DOHH2 (cell line): ENCODE measurements around the gene DSG2.
A peak's percentile ranks its signal among the peaks of the same experiment; 100 is the strongest.

Source experiments
- H3F3A ChIP-seq: fragments of 200-600 bp; sonication (generic), shearing (Covaris generic); 2 replicates; pipeline ENCODE4 v1.6.0; 2016; ENCODE audit warnings: antibody characterized with exemption, mild to moderate bottlenecking; ENCODE audit not compliant: control insufficient read depth, insufficient read depth
- H3K27ac ChIP-seq: fragments of 200-600 bp; sonication (generic); 2 replicates; pipeline ENCODE4 v1.5.1; 2014; ENCODE audit warnings: low read depth, mild to moderate bottlenecking, low read length, moderate library complexity
- H3K27me3 ChIP-seq: fragments of 200-600 bp; sonication (generic); 2 replicates; pipeline ENCODE4 v1.6.1; 2014; ENCODE audit warnings: mild to moderate bottlenecking, low read length, mixed read lengths; ENCODE audit not compliant: control insufficient read depth
- H3K36me3 ChIP-seq: fragments of 200-600 bp; sonication (generic); 2 replicates; pipeline ENCODE4 v1.6.1; 2014; ENCODE audit warnings: mild to moderate bottlenecking, low read length, moderate library complexity, mixed read lengths; ENCODE audit not compliant: control insufficient read depth
- H3K4me1 ChIP-seq: fragments of 200-600 bp; sonication (generic); 2 replicates; pipeline ENCODE4 v1.6.1; 2014; ENCODE audit warnings: mild to moderate bottlenecking, low read length, mixed read lengths; ENCODE audit not compliant: control insufficient read depth
- H3K4me2 ChIP-seq: fragments of 200-600 bp; sonication (generic); 2 replicates; pipeline ENCODE4 v1.6.0; 2014; ENCODE audit warnings: mild to moderate bottlenecking, low read length, moderate library complexity
- H3K4me3 ChIP-seq: fragments of 200-600 bp; sonication (generic); 2 replicates; pipeline ENCODE4 v1.5.1; 2014; ENCODE audit warnings: mild to moderate bottlenecking, low read length, mixed read lengths
- H3K79me2 ChIP-seq: fragments of 200-600 bp; sonication (generic); 2 replicates; pipeline ENCODE4 v1.6.1; 2014; ENCODE audit warnings: mild to moderate bottlenecking, low read length, mixed read lengths; ENCODE audit not compliant: control insufficient read depth
- H3K9me2 ChIP-seq: fragments of 200-600 bp; sonication (generic); replicated peaks from 2 replicates; pipeline ENCODE4 v1.6.1; 2014; ENCODE audit warnings: mild to moderate bottlenecking, low read length, mixed read lengths; ENCODE audit not compliant: control insufficient read depth
- H3K9me3 ChIP-seq: fragments of 200-600 bp; sonication (generic); 2 replicates; pipeline ENCODE4 v1.6.1; 2014; ENCODE audit warnings: antibody characterized with exemption, low read length, mixed read lengths; ENCODE audit not compliant: control insufficient read depth, insufficient read depth
- H4K20me1 ChIP-seq: fragments of 200-600 bp; sonication (generic); 2 replicates; pipeline ENCODE4 v1.6.0; 2014; ENCODE audit warnings: low read depth, mild to moderate bottlenecking, antibody characterized with exemption, low read length, moderate library complexity; ENCODE audit not compliant: control insufficient read depth, insufficient read depth
- EZH2phosphoT487 ChIP-seq: fragments of 200-600 bp; sonication (generic); IDR thresholded peaks from 2 replicates; pipeline ENCODE4 v1.6.1; 2017; ENCODE audit warnings: borderline replicate concordance, mild to moderate bottlenecking, antibody characterized with exemption, low read length, moderate library complexity, mixed read lengths
- TF ChIP-seq, protein P1 (sequence below): fragments of 200-600 bp; sonication (generic); IDR thresholded peaks from one replicate; pipeline ENCODE4 v1.5.1; 2014; ENCODE audit warnings: antibody characterized with exemption, mild to moderate bottlenecking, low read depth, low read length; ENCODE audit not compliant: poor library complexity, severe bottlenecking

Gene DSG2

DNA sequence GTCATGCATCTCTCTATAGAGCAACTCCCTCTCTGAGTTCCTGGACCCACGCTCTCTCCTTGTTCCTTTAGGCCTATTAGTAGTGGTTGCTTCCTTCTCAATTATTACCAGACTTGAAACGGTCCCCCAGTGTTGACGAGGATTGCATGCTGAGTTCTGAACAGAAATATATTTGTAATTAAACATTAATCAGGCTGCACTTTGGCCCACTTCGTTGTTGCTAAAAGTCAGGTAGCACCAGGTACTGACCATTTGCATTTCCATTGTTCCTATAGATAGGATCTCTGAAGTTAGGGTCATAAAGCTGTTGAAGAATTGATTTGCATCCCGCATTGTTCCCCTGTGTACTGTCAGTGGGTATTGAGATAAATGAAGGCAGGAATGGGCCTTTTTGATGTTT, 56.8 kb downstream of the DSG2 start:
- no peaks in the 10 kb centered on the region for H3K4me1 ChIP-seq
- no peaks in the 10 kb centered on the region for H3K36me3 ChIP-seq
- no peak overlapping the region for H3K27ac ChIP-seq
- no peaks in the 10 kb centered on the region for H3K9me3 ChIP-seq
- H3K27me3 ChIP-seq = peaks cover 4% of the 10 kb centered on the region; the same call in 1 of the 2 replicates
- no peaks in the 10 kb centered on the region for H3F3A ChIP-seq
- H3K9me2 ChIP-seq = no peaks in the 10 kb centered on the region
- TF ChIP-seq, protein P1, sequence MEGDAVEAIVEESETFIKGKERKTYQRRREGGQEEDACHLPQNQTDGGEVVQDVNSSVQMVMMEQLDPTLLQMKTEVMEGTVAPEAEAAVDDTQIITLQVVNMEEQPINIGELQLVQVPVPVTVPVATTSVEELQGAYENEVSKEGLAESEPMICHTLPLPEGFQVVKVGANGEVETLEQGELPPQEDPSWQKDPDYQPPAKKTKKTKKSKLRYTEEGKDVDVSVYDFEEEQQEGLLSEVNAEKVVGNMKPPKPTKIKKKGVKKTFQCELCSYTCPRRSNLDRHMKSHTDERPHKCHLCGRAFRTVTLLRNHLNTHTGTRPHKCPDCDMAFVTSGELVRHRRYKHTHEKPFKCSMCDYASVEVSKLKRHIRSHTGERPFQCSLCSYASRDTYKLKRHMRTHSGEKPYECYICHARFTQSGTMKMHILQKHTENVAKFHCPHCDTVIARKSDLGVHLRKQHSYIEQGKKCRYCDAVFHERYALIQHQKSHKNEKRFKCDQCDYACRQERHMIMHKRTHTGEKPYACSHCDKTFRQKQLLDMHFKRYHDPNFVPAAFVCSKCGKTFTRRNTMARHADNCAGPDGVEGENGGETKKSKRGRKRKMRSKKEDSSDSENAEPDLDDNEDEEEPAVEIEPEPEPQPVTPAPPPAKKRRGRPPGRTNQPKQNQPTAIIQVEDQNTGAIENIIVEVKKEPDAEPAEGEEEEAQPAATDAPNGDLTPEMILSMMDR = no peak
- TF ChIP-seq EZH2phosphoT487 = no peak
- no peaks in the 10 kb centered on the region for H4K20me1 ChIP-seq
- no peak overlapping the region for H3K4me2 ChIP-seq
- no peak overlapping the region for H3K4me3 ChIP-seq
- H3K79me2 ChIP-seq = no peaks in the 10 kb centered on the region

DNA sequence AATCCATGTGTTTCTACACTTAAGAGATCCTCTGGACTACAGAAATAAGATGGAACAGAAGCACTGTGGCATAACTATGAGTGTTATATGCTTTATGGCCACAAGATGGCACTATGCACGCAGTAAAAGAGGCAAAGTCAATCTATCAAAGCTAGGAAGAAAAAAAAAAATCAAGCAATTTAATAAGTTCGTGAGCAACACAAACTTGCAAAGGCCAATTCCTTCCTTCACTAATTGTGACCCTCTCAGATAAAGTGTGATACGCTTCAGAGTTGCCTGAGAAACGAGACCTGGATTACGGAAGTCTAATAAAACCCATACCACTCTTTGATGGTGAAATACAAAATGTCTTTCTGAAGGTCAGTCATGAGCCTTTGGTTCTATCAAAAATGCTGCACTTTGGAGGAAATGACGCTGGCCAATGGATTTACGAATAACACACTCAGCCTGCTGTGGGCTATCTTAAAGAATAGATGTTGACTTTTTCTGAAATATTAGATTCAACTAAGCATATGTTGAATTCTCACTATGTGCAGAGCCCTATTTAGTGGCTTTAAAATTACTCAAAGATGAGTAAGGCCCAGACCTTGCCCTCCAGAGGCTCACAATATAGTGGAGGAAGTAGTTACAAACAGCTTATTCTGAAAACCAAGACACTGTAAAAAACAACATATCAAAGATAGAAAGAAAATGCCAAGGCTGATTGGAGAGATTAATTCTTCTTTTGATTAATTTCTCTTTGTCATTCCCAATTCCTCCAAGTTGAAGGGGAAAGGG, 58.2 kb downstream of the DSG2 start:
- Histone ChIP-seq H3K4me1 (no peaks in the 10 kb centered on the region), H3K9me3 (no peaks in the 10 kb centered on the region), H3K27me3 (peaks cover 4% of the 10 kb centered on the region; the same call in 1 of the 2 replicates), H3K4me2 (peak overlapping the region; percentile 36), H3K79me2 (no peaks in the 10 kb centered on the region), H3K27ac (no peak overlapping the region), H3F3A (no peaks in the 10 kb centered on the region), H3K9me2 (no peaks in the 10 kb centered on the region), H4K20me1 (no peaks in the 10 kb centered on the region), H3K4me3 (no peak overlapping the region), H3K36me3 (no peaks in the 10 kb centered on the region)
- TF ChIP-seq EZH2phosphoT487 = no peak
- TF ChIP-seq, protein P1 = peak; percentile 80

DNA sequence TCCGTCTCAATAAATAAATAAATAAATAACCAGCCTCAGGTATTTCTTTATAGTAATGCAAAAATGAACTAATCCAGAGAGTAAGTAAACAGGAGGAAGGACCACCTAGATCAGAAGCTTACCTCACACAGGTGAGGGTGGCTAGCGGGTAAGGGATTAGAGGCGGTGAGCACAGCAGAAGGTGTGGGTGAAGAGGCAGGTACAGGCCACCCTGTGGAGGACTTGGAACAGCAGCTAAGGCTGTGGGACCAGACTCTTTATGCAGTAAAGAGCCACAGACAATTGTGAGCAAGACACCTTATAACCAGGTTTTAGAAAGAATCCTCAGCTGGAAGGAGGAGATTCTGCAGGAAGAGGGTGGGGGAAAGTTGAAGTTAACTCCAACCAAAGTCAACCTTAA, 59.5 kb downstream of the DSG2 start:
- Histone ChIP-seq H3K27ac (no peak overlapping the region), H4K20me1 (no peaks in the 10 kb centered on the region), H3K4me3 (no peak overlapping the region), H3K4me1 (no peaks in the 10 kb centered on the region), H3F3A (no peaks in the 10 kb centered on the region), H3K9me3 (no peaks in the 10 kb centered on the region), H3K79me2 (no peaks in the 10 kb centered on the region), H3K9me2 (no peaks in the 10 kb centered on the region), H3K4me2 (no peak overlapping the region), H3K36me3 (no peaks in the 10 kb centered on the region), H3K27me3 (peaks cover 4% of the 10 kb centered on the region)
- TF ChIP-seq, protein P1 = no peak
- no peak for TF ChIP-seq EZH2phosphoT487
